Bronchial smooth muscle cell (primary cell): ENCODE results near the gene PFKFB1. TPM values are rescaled to one million over a fixed set of nuclear protein-coding genes. Genes with fewer than 3 reads are reported as not detected.

Experiments
- total RNA-seq: library from RNA; depleted of rRNA; stranded (reverse); fragments of >200 nt; gene quantifications from 2 replicates; pipeline ENCODE4 v1.2.1, GENCODE V29; 2014

PFKFB1 gene
- 0.16 TPM in 1 of 2 replicates, not detected in the other for total RNA-seq

DNA sequence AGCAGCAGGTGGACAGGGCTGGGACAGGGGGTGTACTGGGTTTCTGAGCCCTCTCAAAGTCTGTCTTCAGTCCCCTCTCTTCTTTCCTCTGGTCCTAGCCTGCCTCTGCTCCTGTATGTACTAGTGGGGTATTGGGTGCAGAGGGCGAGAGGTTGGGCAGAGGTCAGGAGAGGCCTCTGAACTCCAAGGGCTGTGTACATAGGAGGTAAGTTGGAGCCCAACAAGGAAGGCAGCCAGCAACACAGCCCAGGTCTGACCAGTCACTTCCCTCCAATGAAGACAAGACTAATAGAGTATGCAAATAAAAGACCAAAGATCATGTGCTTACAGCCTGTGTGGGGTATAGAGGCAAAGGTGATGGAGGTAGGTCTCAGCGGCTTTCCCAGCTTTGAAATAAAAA, at the start of gene PFKFB1:
PFKFB1 (minus strand) TSS at position 90 of the 400 bp plus-strand sequence. CDS start 181 bp downstream, outside the sequence.

DNA sequence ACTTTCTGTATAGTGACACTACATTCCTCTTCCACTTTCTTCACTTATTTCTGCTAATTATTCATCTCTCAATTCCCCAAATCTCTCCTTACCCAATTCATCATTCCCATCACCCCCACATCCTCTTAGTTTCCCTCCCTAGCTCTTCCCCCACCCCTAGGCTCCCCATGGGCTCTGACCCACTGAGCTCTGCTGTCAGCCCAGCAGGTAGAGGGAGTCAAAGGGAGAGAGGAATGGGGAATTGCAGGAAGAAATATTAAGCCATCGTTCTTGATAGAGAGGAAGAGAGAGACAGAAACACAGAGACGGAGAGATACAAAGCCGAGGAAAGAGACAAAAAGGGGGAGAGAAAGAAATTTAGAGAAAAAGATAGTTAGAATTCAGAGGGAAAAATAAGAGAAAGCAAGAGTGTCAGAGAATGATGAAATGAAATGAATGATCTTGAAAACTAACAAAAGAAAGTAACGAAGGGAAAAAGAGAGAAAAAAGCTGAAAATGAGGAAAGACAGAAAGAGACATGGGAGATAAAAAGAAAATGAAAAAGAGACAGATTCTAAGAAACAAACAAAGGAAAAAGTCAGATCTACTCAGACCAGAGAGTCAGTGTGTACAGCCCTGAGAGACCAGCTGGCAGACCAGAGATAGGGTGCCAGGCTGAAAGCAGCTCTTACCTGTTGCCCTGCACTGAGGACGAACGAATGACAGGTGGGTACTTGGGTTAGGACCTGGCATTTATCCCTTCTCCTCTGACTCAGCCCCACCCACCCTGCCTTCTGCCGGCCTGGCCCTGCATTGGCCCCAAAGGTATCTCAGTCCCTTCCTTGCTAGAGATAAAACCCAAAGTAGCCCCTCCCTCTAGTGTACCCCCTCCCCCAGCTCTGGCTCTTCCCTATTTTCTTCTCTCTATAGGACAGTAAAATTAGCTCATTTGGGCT, 36.5 kb upstream of the PFKFB1 start, which contains the start of gene ALAS2:
ALAS2 (minus strand) TSS at position 707 of the 935 bp plus-strand sequence. CDS start 4,977 bp downstream, outside the sequence.

DNA sequence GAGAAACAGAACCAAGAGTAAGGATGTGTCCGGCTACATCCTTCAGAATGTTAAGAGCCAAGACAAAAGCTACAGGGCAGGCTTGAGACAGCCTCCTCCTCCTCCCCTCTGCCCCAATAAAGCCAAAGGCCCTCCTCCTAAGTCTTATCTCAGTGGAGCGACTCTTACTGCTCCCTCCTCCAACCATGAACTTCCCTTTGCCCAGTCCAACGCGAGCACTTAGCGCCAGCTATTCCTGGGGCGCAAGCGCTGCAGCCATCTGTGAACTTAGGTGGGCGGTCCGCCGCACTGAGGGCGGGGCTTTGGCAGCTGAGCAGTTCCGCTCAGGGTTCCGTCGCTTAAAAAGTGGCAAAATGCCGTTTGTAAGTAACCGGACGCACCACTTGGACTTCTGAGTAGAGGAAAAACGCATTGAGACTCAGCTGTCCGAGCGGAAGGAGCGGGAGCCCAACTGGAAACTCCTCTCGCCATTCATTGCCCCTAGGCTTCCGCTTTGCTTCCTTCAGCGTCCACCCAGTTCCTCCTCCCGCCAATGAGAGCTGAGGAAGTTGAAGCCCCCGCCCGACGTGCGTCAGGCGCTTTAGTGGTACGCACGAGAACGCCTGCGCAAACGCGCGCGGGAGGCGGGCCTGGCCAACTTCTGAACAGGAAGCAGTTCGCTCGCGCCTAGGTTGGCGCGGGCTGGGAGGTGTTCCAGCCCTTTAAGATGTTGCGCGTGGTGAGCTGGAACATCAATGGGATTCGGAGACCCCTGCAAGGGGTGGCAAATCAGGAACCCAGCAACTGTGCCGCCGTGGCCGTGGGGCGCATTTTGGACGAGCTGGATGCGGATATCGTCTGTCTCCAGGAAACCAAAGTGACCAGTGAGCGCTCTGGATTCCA, 6.0 kb upstream of the PFKFB1 start, which contains the start of gene APEX2:
APEX2 (plus strand) TSS at position 647 of the 882 bp plus-strand sequence; CDS start at position 707, 60 bp downstream.

DNA sequence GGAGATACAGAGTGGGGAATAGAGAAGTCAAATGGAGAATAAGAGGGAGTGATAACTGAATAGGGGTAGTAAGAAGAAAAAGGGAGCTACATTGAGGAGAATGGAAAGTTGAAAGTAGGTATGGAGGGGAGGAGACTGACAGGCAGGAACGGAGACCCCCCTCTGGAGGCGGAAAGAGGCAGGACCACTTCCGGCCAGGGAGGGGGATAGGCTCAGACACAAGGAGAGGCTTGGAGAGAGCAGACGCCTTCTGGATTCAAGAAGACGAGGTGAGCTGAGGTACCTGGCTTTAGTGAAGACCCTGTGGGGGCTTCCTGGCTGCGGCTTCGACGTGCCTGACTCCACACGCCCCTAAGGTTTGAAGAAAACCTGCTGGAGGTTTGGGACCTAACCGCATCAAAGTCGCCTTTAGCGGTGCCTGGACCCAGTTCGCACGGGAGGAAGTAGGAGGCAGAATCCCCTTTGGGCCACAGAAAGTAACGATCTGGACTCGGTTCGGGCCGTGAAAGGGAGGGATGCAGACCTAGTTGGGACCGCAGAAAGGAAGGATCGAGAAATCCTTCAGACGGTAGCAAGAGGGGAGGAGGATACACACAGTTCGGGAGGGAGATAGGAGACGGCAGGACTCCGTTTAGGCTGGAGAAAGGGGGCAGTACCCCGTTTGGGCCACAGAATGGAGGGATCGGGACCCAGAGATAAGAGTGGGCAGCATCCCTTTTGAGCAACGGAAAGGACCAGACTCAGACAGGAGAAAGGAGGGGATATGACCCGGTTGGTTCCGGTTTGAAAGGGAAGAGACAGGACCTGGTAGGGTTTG, 73.2 kb downstream of the PFKFB1 start, which contains the start of gene TRO:
TRO (plus strand) TSS at position 215 of the 817 bp plus-strand sequence. CDS start 1,423 bp downstream, outside the sequence.

Other genes with a start within 250 kb of the PFKFB1 start
- gene ITIH6, start 195.9 kb downstream of the PFKFB1 start, total RNA-seq, result not detected in 2 replicates
- gene MAGED2, start 186.4 kb downstream of the PFKFB1 start, total RNA-seq, result 154 and 247 TPM in 2 replicates
- gene TRO, start 73.4 kb downstream of the PFKFB1 start, total RNA-seq, result 17.3 and 20.6 TPM in 2 replicates
- 3.4 and 3.8 TPM in 2 replicates for gene APEX2, start 6.2 kb upstream of the PFKFB1 start, total RNA-seq
- gene ALAS2, start 36.8 kb upstream of the PFKFB1 start, total RNA-seq, result not detected in 2 replicates
- gene PAGE2B, start 80.8 kb upstream of the PFKFB1 start, total RNA-seq, result not detected in 2 replicates
- gene PAGE2, start 94.8 kb upstream of the PFKFB1 start, total RNA-seq, result not detected in 2 replicates
- not detected in 2 replicates for gene PAGE5, start 226.2 kb upstream of the PFKFB1 start, total RNA-seq